Breast epithelium (tissue), 4 donors: ENCODE measurements around the gene TSPAN4. TPM values are rescaled to one million over a fixed set of nuclear protein-coding genes. Genes with fewer than 3 reads are reported as not detected.

Experiments used
- DNase-seq, 2 donors: peaks; one replicate each; pipeline ENCODE4 v3.0.0-alpha.2; 2019; ENCODE audit warnings: low spot score in 2 of 2
- H3K27ac ChIP-seq, 2 donors: fragments of 200-600 bp; sonication (generic) in 1 of 2; one replicate each; pipeline ENCODE4 v1.5.1; 2016 to 2019; ENCODE audit warnings: mild to moderate bottlenecking in 1 of 2
- H3K27me3 ChIP-seq, 2 donors: fragments of 200-600 bp; sonication (generic) in 1 of 2; one replicate each; pipeline versions ENCODE4 v1.5.1 to v1.6.0; 2017 to 2019; ENCODE audit warnings: control low read depth in 1 of 2, mild to moderate bottlenecking in 1 of 2
- H3K36me3 ChIP-seq: fragments of 200-600 bp; one replicate; pipeline ENCODE4 v1.5.1; 2019
- H3K4me1 ChIP-seq, 2 donors: fragments of 200-600 bp; sonication (generic); one replicate each; pipeline ENCODE4 v1.5.1; 2016 to 2019; ENCODE audit warnings: control low read depth in 1 of 2
- H3K4me3 ChIP-seq, 3 donors: fragments of 200-600 bp; sonication (generic); 1 replicate in 2 of 3; 2 replicates in 1 of 3; pipeline ENCODE4 v1.5.1; 2016 to 2019; ENCODE audit warnings: mild to moderate bottlenecking in 3 of 3, moderate library complexity in 2 of 3
- H3K9me3 ChIP-seq, 2 donors: fragments of 200-600 bp; sonication (generic) in 1 of 2; one replicate each; pipeline ENCODE4 v1.5.1; 2016 to 2019; ENCODE audit warnings: control low read depth in 1 of 2
- POLR2A ChIP-seq: fragments of 450-650 bp; IDR thresholded peaks from one replicate; pipeline ENCODE4 v1.6.1; 2016; ENCODE audit warnings: antibody characterized with exemption, mild to moderate bottlenecking, moderate library complexity
- POLR2AphosphoS5 ChIP-seq, 3 donors: sonication (generic); formaldehyde crosslinking; IDR thresholded peaks; one replicate each; pipeline ENCODE4 v1.6.1; 2017; ENCODE audit warnings: antibody characterized with exemption in 3 of 3
- intact Hi-C: fragments of 100-400 bp; cut with DNase I; formaldehyde crosslinking; loops from one replicate; pipeline ENCODE4 v1.15.1; 2023; ENCODE audit warnings: low total_unique reads
- total RNA-seq, 3 donors: library from RNA; depleted of rRNA; stranded (reverse); fragments of >200 nt; gene quantifications; one replicate each; pipeline ENCODE4 v1.1.0, GENCODE V29; 2016
- TF ChIP-seq, protein P1 (sequence below), 3 donors: fragments of 450-650 bp; IDR thresholded peaks; one replicate each; pipeline ENCODE4 v1.5.1; 2016 to 2017; ENCODE audit warnings: antibody characterized with exemption in 3 of 3, mild to moderate bottlenecking in 3 of 3, moderate library complexity in 3 of 3

The TSPAN4 gene
- total RNA-seq, 3 donors from 2014 or later: 72.4 to 217 (median 107) TPM

DNA sequence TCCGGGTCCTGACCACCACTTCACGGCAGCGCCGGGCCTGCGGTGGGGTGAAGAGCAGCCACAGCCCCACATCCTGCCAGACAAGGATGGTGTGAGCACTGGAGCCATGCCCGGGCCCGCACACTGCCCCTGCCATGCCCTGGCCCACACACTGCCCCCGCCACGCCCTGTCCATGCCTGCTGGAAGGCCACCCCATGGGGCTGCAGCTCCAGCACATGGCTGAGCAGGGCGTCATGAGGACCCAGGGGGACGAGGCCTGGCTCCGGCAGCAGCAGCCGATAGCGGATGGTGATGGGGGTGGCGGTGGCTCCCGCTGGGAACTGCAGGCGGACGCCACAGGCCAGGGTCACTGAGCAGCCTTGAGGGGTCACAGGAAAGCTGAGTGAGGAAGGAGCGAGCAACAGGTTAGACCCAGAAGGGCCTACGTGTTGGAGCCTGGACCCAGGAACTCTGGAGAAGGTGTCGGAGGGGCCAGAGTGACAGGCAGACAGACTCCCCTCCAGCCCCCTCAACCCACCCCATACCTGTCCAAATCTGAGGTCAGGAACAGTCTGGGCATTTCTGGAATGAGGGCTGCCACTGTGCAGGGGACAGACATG is 40.5 kb upstream of the TSPAN4 start:
- Histone ChIP-seq H3K27me3 (no peaks in the 10 kb centered on the region), H3K4me1 (peaks cover 0 to 12% of the 10 kb centered on the region in 2 donors), H3K36me3 (no peaks in the 10 kb centered on the region), H3K9me3 (no peaks in the 10 kb centered on the region), H3K4me3 (no peak overlapping the region), H3K27ac (no peak overlapping the region)
- no peak for DNase-seq
- intact Hi-C loops: no loop called here
- TF ChIP-seq POLR2AphosphoS5 (IDR thresholded peaks at IDR 0.05): no peak
- TF ChIP-seq POLR2A: no peak
- TF ChIP-seq, protein P1, sequence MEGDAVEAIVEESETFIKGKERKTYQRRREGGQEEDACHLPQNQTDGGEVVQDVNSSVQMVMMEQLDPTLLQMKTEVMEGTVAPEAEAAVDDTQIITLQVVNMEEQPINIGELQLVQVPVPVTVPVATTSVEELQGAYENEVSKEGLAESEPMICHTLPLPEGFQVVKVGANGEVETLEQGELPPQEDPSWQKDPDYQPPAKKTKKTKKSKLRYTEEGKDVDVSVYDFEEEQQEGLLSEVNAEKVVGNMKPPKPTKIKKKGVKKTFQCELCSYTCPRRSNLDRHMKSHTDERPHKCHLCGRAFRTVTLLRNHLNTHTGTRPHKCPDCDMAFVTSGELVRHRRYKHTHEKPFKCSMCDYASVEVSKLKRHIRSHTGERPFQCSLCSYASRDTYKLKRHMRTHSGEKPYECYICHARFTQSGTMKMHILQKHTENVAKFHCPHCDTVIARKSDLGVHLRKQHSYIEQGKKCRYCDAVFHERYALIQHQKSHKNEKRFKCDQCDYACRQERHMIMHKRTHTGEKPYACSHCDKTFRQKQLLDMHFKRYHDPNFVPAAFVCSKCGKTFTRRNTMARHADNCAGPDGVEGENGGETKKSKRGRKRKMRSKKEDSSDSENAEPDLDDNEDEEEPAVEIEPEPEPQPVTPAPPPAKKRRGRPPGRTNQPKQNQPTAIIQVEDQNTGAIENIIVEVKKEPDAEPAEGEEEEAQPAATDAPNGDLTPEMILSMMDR (IDR thresholded peaks at IDR 0.05): no peak

- H3K4me1 ChIP-seq: peaks cover 0 to 10% of the 10 kb centered on the region in 2 donors
- DNase-seq: no peak
- no peaks in the 10 kb centered on the region for H3K9me3 ChIP-seq
- H3K36me3 ChIP-seq: no peaks in the 10 kb centered on the region
- no peak overlapping the region for H3K27ac ChIP-seq
- intact Hi-C loops: no loop called here
- no peaks in the 10 kb centered on the region for H3K27me3 ChIP-seq
- TF ChIP-seq, protein P1 (IDR thresholded peaks at IDR 0.05): no peak
- TF ChIP-seq POLR2A (no peak), POLR2AphosphoS5 (IDR thresholded peaks at IDR 0.05) (no peak)
- no peak overlapping the region for H3K4me3 ChIP-seq
Measured at GRCh38 chr11:802693-803466, 39.8 kb upstream of the TSPAN4 start.

DNA sequence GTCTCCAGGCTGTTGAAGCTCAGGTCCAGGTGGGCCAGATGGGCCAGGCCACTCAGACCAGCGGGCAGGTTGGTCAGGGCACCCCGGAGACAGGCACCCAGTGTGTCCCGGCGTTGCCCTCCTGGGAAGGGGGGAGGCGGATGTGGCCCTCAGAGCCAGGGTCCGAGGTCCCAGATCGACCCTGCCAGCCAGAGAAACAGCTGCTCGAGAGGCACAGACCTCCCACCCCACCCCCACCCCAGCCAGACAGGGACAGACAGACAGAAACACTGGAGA is 39.2 kb upstream of the TSPAN4 start:
- no peaks in the 10 kb centered on the region for H3K27me3 ChIP-seq
- no peaks in the 10 kb centered on the region for H3K9me3 ChIP-seq
- TF ChIP-seq, protein P1 (IDR thresholded peaks at IDR 0.05): no peak
- TF ChIP-seq POLR2AphosphoS5 (IDR thresholded peaks at IDR 0.05) (no peak), POLR2A (no peak)
- no peaks in the 10 kb centered on the region for H3K36me3 ChIP-seq
- H3K4me3 ChIP-seq: no peak overlapping the region
- intact Hi-C loops: no loop called here
- no peak overlapping the region for H3K27ac ChIP-seq
- peaks cover 0 to 10% of the 10 kb centered on the region in 2 donors for H3K4me1 ChIP-seq
- DNase-seq: no peak

DNA sequence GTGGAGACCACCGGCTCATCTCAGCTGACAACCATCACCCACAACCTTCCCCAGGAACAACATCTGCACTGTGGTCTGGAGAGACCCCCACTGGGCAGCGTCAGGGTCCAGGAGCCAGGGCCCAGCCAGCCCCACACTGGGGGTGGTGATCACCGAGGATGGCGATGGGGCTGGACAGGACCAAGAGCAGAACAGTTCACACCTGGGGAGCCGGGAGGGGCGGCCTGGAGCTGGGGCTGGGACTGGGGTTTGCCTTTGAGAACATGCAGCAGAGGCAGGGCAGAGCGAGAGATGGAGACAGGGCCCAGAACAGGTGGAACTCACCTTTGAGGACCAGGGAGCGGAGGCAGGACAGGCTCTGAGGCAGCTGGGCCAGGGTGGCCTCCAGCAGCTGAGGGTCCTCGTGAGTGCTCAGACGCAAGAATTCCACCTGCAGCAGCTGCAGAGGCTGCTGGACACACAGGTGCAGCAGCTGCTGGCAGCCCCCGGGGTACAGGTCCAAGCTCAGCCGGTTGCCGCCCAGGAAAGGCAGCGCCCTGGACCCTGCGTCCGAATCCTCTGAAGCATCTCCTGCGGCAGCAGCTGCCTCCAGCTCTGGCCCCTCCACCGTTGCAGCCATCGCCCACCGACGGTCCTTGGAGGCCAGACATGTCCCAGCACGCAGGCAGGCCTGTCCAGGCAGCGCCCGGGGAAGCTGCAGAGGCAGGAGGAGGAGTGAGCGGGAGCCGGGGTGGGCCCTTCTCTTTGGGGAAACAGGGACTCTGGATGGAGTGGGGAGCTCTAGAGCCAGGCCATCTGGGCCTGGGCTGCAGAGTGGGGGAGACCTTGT is 38.7 kb upstream of the TSPAN4 start:
- H3K27me3 ChIP-seq: no peaks in the 10 kb centered on the region
- no peak overlapping the region for H3K27ac ChIP-seq
- intact Hi-C loops: no loop called here
- peaks cover 0 to 10% of the 10 kb centered on the region in 2 donors for H3K4me1 ChIP-seq
- no peak for DNase-seq
- peak overlapping the region; percentile 52 to 84 (median 73) for H3K4me3 ChIP-seq
- no peaks in the 10 kb centered on the region for H3K9me3 ChIP-seq
- TF ChIP-seq, protein P1 (IDR thresholded peaks at IDR 0.05): no peak
- TF ChIP-seq POLR2AphosphoS5 (IDR thresholded peaks at IDR 0.05) (no peak), POLR2A (no peak)
- H3K36me3 ChIP-seq: no peaks in the 10 kb centered on the region

GRCh38 chr11:804599-804964 is 38.1 kb upstream of the TSPAN4 start:
- H3K9me3 ChIP-seq: no peaks in the 10 kb centered on the region
- TF ChIP-seq POLR2AphosphoS5 (IDR thresholded peaks at IDR 0.05) (no peak), POLR2A (no peak)
- TF ChIP-seq, protein P1 (IDR thresholded peaks at IDR 0.05): no peak
- peak overlapping the region; percentile 52 to 84 (median 73) for H3K4me3 ChIP-seq
- no peak for DNase-seq
- no peaks in the 10 kb centered on the region for H3K36me3 ChIP-seq
- intact Hi-C loops: no loop called here
- H3K27ac ChIP-seq: peak overlapping the region; percentile 86 to 95
- H3K4me1 ChIP-seq: peaks cover 0 to 10% of the 10 kb centered on the region in 2 donors
- H3K27me3 ChIP-seq: no peaks in the 10 kb centered on the region
